ENCODE measurements around the gene RBBP8NL.

DNA sequence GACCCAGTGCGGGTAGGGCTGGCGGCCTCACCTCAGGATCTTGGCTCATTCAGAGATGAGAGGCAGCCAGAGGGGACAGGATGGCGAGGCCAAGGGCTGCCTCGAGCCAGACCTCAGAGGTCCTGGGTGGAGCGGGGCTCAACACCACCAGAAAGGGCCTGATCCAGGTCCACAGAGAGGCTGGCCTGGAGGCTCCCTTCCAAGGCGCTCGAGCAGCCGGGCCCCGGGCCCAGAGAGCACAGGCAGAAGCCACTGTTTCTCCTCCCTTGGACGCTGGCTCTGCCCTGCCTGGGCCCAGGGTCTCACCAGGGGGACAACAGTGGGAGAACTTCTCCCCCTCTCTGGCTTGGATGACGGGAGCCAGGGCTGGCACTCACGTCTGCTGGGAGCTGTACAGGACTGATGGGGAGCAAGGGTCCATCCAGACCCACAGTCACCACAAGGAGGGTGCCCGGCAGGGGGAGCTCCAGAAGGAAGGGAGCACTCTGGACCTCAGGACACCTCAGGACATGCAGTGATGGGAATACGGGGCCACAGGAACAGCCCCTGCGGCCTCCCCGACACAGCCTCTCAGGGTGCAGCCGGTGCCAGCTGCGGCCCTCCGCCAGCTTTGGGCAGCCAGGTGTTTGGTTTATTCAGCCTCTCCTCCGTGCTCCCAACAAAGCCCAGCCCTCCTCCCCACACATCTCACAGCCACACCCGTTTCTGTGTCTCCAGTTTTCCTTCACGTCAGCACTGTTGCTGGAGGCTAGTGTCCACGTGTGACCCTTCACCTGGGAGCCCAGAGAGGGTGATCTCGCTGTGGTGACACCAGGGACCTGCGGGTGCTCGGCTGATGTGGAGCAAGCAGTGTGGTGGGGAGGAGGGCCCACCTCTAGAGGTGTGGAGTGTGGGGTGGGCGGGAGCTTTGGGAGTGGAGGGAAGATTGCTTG, 31.8 kb downstream of the RBBP8NL start:
- TF ChIP-seq POLR2A (IDR thresholded peaks at IDR 0.05; ENCODE audit: low read depth) (no peak), EP300 (IDR thresholded peaks at IDR 0.05) (no peak), POLR2AphosphoS5 (IDR thresholded peaks at IDR 0.05) (no peak)
- TF ChIP-seq, protein P1, sequence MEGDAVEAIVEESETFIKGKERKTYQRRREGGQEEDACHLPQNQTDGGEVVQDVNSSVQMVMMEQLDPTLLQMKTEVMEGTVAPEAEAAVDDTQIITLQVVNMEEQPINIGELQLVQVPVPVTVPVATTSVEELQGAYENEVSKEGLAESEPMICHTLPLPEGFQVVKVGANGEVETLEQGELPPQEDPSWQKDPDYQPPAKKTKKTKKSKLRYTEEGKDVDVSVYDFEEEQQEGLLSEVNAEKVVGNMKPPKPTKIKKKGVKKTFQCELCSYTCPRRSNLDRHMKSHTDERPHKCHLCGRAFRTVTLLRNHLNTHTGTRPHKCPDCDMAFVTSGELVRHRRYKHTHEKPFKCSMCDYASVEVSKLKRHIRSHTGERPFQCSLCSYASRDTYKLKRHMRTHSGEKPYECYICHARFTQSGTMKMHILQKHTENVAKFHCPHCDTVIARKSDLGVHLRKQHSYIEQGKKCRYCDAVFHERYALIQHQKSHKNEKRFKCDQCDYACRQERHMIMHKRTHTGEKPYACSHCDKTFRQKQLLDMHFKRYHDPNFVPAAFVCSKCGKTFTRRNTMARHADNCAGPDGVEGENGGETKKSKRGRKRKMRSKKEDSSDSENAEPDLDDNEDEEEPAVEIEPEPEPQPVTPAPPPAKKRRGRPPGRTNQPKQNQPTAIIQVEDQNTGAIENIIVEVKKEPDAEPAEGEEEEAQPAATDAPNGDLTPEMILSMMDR (IDR thresholded peaks at IDR 0.05): no peak

Measured in esophagus muscularis mucosa (tissue), 4 donors.